NCI-H1048 (cell line): ENCODE measurements around the gene TMIE.
"Not testable (repeated sequence)": the region's sequence is repeated elsewhere in the genome, so short reads cannot be mapped to it uniquely, and the experiment has no call there.

ENCODE experiments used
- DNase-seq: peaks from one replicate; lab custom pipeline; 2025; lab: John Stamatoyannopoulos, UW

TMIE gene

GRCh38 chr3:46725621-46726314 is 24.6 kb downstream of the TMIE start:
- no peak for DNase-seq

DNA sequence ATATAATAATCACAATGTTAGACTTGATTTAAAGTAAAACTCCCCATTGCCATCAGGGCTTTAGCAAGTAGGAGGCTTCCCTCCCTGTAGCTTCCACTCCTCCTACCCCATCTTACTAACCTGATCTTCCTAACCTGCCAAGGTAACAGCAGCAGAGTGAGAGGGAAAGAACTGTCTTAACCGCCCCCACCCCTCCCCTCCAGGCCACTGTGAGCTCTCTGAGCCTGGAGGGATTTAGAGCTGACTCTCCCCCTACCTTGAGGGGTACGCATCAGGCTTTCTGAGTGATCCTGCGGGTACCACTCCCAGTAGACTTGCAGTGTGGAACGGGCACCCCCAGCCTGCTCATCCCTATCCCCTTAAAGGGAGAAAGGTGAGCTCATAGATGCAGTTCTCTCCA is 27.8 kb downstream of the TMIE start:
- no peak for DNase-seq

GRCh38 chr3:46730819-46731218 is 29.6 kb downstream of the TMIE start:
- DNase-seq, result no peak

DNA sequence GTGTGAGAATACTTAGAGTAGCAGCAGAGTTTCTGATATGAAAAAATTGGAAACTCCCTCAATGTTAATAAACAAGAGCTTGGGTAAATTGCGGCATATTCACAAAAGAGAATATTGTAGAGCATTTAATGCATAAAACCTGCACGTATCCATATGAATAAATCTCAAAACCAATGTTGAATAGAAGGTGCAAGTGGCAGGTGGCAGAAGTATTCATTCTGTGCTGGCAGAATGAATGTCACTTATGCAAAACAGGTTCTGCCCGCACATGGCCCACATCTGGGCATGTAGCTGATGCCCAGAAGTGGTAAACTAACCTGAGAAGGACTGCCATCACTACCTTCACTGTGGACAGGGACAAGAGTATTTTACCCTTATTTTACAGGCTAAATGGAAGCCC is 30.6 kb downstream of the TMIE start:
- no peak for DNase-seq

- no peak for DNase-seq
Measured at GRCh38 chr3:46733026-46733800, 32.0 kb downstream of the TMIE start.

- DNase-seq, result no peak
Measured at GRCh38 chr3:46734773-46735172, 33.6 kb downstream of the TMIE start.

GRCh38 chr3:46736006-46736872 is 35.0 kb downstream of the TMIE start:
- DNase-seq, result no peak

DNA sequence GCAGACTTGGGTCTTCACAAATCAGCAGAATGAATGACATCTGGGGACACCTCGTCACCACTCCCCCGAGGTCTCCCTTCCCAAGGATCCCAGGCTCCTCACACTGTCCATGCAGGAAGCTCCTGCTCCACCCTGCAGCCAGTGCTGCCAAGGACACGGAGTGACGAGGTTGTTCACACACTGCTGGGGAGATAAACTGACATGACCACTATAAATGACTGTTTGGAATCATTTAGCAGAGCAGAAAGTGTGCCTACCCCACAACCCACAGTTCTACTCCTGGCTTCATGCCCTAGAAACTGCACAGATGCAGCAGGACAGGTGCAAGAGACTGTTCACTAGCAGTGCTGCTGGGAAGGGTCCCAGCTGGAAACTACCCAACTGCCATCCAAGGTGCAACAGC is 36.1 kb downstream of the TMIE start:
- no peak for DNase-seq

GRCh38 chr3:46739565-46739964 is 38.4 kb downstream of the TMIE start:
- not testable (repeated sequence) for DNase-seq

DNA sequence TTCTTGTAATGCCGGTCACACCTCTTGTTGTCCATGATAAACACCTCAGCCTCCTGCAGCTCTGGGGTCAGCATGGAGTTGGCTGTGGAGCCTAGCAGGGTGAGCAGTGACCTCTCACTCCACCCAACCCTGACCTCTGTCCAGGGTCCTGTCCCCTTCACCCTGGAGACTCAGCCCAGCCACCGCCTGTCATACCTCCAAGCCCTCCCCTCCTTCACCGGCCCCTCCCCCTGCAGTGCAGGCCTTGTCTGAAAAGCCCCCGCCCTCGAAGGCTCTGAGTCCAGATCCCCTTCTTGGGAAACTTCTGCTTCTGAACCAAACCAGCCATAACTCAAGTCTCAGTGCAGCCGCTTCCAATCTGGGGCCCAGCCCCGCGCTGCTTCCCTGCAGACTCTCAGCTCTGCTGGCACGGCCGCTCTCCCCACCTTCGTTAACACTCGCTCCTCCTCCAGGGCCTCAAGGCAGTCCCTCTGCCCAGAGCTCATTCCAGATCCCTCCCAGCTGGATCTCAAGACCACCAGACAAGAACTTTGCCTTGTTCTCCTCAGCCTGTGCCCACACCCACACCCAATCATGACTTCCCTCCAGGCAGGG is 41.9 kb downstream of the TMIE start:
- no peak for DNase-seq

GRCh38 chr3:46746711-46747110 is 45.5 kb downstream of the TMIE start:
- no peak for DNase-seq

DNA sequence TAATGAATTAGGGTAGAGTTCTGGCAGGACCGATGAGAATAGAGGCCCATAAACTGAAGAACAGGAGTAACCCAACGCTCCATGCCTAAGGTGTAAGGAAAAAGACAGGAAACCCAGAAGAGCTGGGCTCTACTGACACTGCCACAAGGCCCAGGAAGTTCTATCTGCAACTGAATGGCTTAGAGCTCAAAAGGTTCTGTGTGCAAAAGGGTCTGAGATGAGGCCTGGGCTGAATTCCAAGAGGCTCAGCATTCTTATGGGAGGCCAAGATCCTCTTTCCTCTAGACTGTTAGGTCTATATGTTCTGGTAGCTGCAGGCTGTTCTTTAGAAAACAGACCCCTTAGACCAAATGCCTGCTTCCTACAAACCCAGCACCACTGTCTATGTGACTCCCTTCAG is 47.0 kb downstream of the TMIE start:
- no peak for DNase-seq

DNA sequence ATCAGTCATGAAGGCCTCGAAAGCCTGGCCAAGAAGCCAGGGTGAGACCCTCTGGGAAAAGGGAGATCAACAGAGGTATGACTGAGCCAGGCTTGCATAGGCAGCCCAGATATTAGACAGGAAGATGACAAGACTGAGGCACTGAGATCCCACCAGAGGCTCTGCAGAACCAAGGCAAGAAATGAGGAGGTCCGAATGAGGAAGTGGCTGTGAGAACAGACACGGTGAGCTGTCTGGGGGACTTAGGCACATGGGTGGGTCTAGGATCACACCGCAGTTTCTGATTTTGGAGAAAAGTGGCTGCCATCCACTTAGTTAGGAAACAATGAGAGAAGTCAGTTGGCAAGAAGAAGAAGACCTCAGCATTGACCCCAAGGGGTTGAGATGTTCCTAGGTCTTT is 47.9 kb downstream of the TMIE start:
- DNase-seq, result no peak

- DNase-seq, result no peak
Measured at GRCh38 chr3:46750555-46751038, 49.4 kb downstream of the TMIE start.

DNA sequence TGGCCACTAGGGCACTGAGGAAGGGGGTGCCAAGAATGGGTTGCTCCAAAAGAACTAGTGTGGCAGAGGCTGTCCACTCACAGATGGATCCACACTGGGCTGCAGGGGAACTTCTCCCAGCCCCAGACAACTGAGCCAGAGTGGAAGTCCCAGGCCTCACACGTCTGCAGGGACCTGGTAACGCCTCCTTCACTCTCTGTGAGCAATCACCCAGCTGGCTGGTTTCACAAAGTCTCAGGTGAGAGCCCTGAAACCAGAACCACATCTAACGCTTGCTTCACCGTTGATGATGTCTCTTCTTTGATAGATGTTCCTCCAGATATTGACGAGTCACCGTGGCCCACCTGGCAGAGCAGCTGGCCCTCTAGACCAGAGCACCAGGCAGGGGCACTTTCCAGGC is 51.9 kb downstream of the TMIE start:
- not testable (repeated sequence) for DNase-seq

DNA sequence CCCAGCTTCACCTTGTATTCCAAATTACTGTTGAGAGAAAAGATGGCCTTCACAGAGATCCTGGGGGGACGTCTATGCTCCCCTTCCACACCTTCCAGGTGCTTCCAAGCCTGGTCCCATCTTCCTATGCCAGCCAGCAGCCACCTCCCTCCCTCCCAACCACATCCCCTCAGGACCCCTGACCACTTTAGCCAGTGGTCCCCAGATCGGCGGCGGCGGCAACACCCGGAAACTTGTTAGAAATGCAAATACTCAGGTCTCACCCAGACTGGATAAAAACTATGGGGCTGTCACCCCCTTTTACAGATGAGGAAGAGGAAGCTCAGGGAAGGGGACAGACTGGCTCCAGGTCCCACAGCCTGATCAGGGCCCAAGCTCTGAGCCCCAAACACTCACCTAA is 54.5 kb downstream of the TMIE start:
- no peak for DNase-seq

GRCh38 chr3:46756642-46757041 is 55.5 kb downstream of the TMIE start:
- no peak for DNase-seq

GRCh38 chr3:46759239-46760167 is 58.3 kb downstream of the TMIE start:
- DNase-seq, result no peak
